Fibroblast of skin of scalp (primary cell): ENCODE results near the gene TOR4A.

ENCODE experiments used
- DNase-seq: peaks from one replicate; pipeline ENCODE4 v3.0.0-alpha.2; 2013

TOR4A gene

DNA sequence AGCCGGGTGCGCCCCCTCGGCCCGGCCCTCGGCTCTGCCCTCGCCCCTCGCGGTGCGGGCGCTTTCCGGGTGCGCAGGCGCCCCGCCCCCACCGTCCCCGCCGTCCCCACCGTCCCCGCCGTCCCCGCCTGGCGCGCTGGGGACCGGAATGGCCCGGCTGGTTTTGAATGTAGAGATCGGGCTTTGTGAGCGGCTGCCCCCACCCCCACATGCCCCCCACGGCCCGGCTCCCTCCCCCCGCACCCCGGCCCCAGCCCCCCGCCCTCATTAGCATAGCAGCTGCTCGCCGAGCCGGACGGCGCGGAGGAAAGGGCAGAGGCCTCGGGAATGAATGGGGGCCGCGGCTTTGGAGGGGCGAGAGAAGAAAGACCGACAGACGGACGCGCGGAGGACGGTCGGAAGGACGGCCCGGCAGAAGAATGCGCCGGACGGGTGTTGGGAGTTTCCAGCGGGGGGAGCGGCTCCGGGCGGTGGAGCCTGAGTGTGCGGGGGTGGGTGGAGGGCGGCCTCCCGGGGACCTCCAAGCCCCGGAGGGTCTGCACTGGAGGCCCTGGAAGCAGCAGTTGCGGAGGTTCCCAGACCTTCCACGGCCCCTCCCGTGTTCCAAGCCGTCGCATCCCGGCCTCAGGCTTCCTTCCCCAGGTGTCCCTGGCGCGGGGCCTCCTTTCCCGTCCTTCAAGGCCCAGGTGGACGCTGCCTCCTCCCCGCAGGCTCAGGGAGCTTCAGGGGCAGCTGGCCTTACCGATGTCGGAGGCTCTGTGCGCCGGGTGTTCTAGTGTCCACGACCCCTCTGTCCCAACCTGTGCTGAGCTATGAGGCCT is 18.5 kb downstream of the TOR4A start:
- no peak for DNase-seq

DNA sequence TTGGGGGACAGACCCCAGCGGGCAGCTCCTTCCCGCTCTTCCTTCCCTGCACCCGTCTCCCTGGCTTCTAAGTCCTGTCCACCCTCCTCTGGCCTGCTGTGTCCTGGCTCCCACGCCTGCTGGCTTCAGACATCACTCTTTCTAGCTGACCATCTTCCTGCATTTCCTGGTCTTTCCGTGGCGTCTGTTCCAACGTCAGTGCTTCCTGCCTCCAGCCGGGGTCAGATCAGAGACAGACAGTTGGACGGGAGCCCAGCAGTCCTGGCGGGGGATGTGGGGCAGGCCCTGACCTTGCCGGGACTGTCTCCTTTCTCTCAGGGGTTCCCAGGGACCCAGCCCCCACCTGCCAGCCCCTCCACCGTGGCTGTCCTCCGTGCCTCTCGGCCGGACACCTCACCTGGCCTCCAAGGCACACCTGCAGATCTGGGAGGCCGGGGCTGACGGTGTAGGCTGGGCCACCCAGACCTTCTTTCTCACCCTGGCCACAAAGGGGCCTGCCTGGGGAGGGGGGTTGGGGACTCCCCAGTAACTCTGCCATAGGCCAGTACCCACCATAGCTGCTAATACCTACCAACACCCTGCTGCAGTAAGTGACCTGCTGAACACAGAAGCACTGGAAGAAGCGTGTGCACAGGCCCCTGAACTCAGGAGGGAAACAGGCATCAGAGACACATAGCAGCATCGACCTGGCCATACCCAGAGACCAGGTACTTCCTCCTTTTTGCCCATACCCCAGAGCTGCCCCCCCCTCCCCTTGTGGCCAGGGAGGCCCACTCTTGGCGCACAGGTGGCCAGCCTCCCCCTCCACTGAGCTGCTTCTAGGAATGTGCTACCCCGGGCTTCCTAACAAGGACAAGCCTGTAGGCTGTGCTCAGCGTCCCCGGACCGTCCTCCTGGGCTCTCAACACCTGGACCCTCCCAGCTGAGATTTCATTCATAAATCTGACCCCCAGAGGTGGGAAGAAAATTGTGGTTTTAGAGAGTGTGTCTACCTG is 19.4 kb downstream of the TOR4A start:
- no peak for DNase-seq

DNA sequence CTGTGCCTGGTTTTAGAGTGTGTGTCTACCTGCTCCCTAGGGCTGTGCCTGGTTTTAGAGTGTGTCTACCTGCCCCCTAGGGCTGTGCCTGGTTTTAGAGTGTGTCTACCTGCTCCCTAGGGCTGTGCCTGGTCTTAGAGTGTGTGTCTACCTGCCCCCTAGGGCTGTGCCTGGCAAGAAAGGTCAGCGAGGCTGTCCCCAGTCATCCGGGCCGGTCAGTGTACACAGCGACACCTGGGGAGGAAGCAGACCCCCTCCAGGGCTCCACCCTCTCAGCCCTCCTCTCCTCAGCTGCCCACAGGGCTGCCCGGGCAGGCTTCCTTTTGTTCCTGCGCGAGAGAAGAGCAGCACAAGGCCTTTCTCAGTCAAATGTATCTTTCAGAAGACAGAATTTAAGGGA is 20.4 kb downstream of the TOR4A start:
- DNase-seq = no peak

DNA sequence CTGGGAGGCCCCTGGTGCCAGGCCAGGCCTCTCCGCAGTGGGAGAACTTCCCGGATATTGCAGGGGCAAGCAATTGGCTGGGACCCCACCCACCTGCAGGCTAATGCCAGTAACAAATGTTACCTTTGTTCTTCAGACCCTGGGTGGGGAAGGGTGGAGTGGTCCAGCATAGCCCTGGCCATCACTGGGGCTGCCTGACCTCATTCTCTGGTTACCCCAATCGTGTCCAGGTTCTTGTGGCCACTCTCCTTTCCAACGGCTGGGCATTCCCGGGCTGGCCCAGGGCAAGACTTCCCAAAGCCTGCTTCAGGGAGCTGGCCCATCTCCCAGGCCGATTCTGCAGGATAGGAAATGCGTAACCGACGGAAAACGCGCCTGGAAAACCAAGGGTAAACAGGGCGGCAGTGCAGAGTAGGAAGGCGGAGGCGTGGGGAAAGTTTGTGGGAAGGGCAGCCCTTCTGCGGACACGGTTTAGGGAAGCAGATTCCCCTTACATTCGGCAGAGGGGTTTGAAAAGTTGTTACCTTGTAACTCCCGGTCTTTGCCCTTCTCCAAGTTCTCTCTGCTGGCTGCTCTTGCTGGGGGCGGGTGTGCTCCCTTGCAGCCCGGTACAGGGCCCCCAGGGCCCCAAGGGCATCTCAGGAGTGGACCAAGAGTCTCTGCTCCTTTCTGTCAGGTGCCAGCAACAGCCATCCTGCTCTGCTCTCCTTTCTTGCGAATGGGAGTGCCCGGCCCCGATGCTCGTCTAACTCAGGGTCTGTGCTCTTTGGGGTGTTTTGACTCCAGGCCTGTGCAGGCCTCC is 21.1 kb downstream of the TOR4A start:
- DNase-seq = no peak

DNA sequence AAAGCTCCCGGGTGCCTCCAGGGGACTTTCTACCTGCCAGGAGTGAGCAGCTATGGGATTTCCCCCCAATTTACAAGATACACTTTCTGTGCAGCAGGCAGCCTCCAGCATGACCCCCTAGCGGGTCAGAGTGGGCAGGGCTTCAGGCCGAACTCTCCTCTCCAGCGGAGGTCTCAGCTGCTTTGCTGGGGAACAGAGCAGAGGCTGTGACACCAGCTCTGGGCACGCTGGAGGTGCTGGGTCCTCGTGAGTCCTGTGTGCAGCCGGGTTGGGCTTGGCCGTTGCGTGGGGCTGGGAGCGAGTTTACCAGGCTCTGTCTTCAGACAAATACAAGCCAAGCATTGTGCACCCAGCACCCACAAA is 21.7 kb downstream of the TOR4A start:
- no peak for DNase-seq

DNA sequence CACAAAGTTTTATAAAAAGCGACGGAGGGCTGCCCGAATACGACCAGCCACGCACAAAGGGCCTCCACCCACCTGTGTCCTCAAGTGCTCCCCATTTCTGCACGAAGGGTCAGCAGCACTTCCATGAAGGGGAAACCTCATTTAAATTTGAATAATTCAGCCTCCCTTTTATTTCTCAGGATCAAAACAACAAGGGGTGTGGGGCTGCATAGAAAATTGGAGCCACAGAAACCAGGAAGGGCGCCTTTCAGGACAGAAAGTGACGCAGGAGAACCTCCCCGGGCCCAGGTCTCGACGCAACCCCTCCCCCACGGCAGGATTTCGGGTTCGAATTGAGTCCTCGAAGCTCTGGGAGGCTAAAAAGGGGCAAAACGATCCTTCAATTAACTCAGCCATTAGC is 22.4 kb downstream of the TOR4A start:
- DNase-seq = no peak

DNA sequence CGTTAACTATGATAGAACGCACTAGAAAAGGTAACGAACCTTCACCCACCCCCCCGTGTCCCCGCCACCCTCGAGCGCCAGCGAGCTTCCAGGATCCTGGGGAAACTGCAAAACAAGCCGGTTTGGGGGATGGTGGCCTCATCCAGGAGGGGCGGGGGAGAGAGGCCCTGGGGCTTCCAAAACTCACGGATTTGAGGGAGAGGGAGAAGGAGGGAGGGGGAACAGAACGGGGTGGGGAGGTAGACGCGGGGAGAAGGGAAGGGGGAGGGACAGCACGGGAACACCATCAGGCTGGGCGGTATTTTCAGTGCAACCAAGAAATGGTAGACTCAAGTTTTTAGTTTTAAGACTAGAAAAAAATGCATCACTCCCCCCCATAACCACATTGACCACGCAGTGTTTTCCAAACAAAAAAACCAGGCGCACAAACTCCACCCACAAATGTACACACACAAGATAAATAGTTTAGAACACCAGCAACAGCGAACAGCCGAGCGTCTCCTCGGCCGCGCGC is 23.1 kb downstream of the TOR4A start:
- DNase-seq = no peak

DNA sequence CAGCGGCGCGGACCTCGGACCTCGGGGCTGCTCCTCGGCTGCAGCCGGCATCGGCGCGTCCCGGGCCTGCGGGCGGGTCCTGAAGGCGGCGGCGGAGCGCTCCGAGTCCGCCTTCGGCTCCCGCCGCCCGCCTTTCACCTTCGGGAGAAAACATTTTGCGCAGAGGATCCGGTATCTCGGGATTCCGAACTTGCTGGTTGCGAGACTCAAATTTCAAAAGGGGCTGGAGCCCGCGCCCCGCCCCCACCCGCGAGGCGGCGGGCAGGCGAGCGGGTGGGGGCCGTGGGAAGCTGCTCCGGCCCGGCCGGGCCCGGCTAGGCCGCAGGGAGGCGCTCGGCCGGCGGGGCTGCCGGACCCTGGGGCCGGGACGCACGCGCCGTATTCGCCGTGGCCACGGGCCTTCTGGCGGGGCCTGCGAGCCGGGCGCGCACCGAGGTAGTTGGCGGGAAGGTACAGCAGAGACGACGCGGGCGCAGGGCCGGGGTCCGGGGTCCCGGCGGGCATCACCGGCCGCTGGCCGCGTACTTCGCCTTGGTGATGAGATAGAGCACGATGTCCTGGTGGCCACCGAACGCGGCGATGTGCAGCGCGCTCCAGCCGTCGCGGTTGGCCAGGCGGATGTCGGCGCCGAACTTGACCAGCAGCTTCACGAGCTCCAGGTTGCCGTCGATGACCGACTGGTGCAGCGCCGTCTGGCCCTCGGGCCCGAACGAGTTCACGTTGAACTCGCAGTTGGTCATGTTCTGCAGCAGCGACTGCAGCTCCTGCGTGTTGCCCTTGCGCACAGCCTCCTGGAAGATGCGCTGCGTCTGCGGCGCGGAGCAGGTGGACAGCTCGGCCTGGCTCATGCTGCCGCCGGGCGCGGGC is 23.8 kb downstream of the TOR4A start:
- DNase-seq = no peak

DNA sequence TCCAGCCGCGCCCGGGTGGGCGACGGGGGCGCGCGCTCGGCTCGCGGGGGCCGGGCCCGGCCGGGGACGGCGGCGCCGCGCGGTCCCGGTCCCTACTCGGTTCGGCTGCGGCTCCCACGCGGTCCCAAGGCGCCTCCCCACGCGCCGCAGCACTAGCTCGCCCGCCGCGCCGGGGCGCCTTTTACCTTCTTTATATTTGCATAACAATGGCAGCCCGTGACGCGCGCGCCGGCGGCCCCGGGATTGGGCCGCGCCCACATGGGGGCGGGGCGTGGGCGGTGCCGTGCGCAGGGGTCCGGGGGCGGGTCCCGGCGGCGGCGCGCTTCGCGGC is 24.6 kb downstream of the TOR4A start, which contains the start of gene NRARP:
TSS of gene NRARP (minus strand) at position 154 of the 331 bp plus-strand sequence. CDS start 343 bp downstream, outside the sequence.
- DNase-seq = peak; percentile 73

DNA sequence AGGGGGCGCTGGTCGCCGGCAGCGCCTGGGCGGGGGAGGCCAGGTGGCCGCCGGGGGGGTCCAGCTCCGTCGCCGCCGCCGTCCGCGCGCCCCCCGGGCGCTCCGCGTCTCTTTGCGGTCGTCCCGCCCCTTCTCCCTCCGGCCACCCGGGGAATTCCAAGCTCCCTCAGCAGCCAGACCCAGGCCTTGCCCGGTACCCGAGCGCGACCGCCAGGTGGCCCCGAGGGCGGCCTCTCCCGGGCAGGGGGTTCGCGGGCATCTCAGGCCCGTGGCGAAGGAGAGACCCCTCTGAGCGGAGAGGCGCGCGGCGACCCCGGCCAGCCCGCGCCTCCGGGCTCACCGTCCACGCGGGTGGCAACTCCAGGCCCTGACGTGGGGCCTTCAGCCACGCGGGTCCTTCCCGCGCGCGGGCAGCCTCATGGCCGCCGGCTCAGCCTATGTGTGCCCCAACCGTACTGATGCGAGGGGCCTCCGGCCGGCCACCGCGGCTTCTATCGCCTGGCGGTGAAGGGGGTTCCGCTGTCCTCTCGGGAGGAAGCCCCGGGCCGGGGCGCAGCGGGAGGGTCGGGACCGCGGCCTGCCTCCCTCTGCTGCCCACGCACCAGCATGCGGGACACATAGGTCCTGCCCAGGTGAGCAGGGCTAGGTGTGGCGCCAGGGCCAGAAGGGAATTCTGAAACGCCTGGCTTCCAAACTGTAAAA is 25.1 kb downstream of the TOR4A start:
- DNase-seq = no peak

DNA sequence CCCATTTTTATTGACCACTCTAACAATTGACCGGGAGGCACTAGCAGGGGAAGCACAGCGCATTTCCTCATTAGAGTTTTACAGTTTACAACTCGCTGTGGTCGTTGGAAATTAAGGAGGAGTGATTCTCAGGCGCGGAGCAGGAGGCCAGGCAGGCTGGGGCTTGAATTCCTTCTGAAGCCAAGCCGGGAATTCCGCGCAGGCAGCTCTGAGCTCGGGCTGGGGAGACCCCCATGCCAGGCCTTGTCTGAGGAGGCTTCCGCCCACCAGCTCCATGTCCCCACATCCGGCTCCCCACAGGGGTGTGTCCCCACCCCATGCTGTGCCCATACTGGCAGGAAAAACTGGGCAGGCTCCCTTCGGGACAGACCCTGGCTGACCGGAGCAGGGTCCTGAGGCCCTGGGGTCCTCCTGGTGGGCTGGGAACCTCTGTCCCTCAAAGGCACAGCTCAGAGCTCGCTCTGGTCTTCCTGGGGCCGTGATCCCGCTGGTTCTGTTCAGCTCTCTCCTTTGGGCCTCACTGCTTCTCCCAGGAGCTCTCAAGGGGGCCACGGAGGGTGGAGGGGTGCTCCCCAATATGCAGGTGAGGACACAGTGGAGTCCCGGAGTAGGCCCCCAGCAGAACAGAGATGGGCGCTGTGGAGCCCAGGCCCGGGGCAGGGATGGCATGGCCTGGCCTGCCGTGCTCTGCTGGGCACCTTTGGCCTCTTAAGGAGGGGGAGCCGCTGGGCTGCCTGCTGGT is 25.8 kb downstream of the TOR4A start:
- no peak for DNase-seq

DNA sequence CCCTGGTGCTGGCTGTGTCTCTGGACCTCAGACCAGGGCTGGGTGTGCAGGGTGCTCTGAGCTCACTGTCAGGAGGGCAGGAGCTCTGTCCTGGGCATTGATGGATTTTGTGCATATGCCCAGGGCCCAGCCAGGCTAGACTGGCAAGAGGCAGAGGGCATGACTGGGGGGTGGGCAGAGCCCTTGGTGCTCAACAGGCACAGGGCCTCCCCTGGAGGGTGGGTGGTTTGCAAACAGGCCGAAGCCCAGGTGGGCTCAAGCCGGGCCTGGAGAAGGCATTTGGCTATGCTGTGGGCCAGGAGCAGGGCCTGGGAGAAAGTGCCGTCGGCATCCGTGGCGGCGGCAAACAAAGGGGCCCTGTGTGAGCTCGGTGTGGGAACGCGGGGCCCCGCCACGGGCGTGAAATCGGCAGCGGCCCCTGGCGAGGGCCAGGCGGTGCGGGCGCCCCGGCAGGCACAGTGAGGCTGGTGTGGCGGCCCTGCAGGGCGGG is 26.4 kb downstream of the TOR4A start:
- no peak for DNase-seq

DNA sequence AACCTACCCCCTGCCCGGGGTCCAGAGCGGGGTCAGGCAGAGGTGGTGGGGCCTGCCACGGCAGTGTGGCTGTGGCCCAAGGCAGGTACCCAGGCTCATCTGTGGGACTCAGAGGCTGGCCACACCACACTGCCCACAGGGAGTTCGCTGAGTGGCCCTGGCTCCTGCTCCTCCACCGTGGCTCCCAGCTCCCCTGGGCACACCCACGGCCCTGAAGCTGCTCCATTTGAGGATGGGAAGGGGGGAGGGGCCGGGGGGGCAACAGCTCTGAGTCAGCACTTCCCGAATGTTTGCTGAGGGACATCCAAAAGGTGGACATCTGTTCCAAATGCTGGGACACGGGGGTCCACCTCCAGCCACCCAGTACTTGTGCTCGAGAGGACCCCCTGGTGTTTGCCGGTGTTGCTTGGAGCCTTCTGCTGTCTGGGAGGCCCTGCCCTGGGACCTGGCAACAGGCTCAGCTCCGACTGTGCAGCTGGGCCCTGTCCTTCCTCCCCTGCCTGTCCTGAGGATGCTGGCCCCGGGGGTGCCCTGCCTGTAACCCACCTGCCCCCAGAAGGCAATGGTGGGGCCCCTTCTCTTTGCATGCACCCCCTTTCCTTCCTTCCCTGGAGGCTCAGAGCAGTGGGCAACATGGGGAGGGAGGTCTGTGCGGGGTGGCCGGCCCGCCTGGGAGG is 27.0 kb downstream of the TOR4A start:
- DNase-seq = no peak

DNA sequence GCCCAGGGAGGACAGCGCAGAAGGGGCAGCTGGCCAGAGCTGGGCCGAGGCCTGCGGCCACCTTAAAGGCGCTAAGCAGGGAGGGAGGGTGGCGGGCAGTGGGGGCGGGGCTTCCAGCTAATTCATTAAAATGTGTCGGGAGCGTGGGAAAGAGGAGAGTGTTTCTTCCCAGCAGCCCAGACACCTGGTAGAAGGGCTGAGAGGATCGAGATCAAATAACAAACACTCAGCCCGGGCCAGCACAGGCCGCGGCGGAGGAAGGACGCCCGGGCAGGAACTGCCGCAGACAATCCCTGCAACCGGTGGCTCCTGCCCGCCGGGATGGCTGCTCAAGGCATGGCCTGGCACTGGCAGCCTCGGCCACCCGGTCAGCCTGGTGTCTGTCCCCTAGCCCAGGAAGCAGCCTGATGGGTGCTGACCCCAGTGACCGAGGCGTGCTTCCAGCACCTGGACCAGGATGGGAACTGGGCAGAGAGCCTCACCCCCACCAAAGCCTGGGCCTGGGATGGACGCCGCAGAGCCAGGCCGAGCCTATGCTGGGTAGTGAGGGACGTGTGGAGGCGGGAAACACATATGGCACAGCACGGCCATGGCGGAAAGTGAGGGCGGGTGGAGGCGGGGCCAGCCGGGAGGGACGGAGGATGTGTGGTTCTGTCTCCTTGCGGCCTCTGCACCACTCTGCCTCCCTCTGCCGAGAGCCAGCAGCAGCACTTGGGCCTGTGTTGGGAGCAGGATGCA is 27.7 kb downstream of the TOR4A start:
- DNase-seq = peak; percentile 28

DNA sequence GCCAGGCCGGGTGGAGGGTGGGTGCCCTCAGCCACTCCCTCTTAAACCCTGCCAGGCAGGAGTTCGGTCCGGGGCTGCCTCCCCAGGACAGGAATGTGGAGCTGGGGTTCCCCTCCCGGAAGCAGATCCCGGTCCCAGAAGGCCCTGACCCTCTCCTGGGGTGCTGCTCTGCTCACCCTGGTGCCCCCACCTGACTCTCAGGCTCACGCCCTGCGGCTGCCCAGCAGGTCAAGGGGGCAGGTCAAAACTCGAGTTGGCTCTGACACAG is 28.2 kb downstream of the TOR4A start:
- DNase-seq = no peak

DNA sequence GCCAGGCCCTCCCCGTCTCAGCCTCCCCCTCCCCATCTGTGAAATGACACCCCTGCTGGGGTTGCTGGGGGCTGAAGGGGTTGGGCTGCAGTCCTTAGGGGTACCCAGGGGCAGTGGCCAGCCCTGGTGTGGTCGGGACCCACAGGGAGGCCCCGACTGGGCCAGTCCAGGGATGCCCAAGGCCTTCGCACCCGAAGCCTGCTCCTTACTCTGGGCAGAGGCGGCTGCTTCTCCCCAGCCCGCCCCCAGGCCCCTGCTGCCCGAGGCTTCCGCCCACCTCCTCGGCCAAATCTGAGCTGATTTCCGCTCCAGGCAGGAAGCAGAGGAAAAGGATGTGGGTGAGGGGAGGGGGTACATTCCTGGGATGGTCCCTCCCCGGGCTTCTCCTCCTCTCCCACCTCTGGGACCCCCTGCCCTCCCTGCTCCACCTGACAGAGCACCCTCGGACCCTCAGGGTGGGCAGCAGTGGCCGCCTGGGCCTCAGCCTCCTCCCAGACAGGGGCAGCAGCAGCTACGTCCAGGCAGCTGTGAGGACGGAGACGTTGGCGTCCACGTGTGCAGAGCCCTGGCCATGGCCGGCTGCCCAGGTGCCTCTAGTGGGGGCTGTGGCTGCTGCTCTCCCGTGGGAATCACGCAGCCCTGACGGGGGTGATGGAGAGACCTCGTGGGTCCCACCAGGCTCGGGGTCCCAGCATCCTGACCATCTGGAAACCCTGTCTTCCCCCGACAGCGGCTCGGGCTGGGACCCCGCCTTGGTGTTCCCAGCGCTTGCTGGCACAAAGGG is 28.7 kb downstream of the TOR4A start:
- DNase-seq = no peak

DNA sequence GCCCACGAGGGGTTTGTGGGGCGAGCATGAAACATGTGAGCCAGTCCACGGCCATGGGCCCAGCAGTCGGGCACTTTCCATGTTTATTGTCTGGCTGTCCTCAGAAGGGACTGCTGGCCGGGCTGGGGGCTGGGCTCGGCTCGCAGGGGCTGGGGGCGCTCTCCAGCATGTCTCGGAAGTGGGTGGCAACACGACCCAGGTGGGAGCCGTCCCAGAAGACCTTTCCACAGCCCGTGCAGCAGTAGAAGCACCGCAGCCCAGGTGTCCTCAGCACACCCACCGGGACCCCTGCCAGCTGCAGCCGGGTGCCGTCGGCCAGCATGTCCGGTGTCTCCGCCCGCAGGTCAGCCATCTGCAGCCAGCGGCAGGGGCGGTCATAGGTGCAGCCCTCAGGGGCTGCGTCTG is 29.3 kb downstream of the TOR4A start:
- no peak for DNase-seq
